GM23248 (cell line): ENCODE measurements around the gene FN1.

ENCODE experiments used
- EZH2 ChIP-seq: fragments of 200-600 bp; sonication (generic); IDR thresholded peaks from 2 replicates; pipeline ENCODE4 v1.6.1; 2018; ENCODE audit warnings: antibody characterized with exemption, mild to moderate bottlenecking; ENCODE audit not compliant: insufficient read depth, poor library complexity, severe bottlenecking
- EZH2phosphoT487 ChIP-seq: fragments of 200-600 bp; sonication (generic); IDR thresholded peaks from 2 replicates; pipeline ENCODE4 v1.6.1; 2018; ENCODE audit warnings: antibody characterized with exemption, moderate library complexity, mild to moderate bottlenecking, low read depth; ENCODE audit not compliant: insufficient read depth

DNA sequence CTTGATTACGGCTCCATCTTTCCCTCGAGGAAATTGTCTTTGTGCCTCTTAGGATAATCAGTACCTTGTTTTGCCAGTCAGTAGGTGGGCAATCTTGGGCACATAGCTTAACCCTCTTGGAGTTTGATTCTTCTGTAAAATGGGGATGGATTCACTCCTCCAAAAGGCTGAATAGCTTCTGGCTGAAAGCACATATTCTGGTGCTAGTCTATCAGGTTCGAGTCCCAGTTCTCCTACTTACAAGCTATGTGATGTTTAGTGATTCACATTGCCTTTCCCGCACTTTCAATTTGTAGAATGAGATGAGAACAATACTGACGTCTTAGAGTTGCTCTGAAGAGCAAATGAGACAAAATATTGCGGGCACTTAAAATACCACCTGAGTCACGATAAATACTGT, 80.1 kb downstream of the FN1 start:
- TF ChIP-seq EZH2phosphoT487: no peak
- no peak for TF ChIP-seq EZH2
